GM19240 (cell line): ENCODE data around the gene SPRR5.

Source experiments
- DNase-seq: peaks from one replicate; pipeline ENCODE4 v3.0.0; 2011; ENCODE audit warnings: low spot score; ENCODE audit not compliant: insufficient read length

Gene SPRR5

DNA sequence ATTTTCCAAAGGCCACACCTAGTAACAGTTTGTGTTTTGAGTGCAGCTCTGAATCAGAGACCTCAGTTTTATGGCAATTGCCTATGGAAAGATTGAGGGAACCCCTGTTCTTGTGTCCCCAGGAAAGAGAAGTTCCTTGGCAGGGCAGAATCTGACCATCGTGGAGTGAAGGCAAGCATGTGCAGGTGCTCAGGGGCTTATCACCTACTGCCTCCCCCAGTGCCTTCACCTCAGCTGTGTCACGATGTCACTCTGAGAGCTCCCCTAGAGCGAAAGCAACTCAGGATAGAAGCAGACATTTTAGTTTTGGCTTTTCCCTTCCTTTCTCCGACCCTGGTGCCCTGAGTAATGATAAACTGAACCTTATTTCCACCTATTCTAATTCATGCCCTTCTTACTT, 35.1 kb downstream of the SPRR5 start:
- DNase-seq = no peak

DNA sequence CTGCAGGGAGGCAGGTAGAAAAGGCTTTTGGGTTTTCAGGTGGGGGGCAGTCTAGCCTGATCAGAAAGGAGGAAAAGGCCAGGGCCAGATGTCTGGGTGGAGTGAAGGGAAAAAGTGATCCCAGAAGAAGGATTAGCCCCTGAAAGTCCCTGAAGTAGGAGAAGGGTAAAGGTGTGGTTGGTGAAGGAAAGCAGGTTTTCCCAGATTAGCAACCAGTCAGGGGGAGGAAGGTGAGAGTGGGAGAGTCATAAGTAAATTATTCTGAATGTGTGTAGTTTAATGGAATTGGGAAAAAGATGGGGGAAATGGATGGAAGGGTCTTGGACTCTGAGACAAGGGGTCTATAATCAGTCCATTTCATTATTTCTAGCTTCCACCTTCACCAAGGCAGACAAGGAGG, 36.2 kb downstream of the SPRR5 start:
- no peak for DNase-seq

DNA sequence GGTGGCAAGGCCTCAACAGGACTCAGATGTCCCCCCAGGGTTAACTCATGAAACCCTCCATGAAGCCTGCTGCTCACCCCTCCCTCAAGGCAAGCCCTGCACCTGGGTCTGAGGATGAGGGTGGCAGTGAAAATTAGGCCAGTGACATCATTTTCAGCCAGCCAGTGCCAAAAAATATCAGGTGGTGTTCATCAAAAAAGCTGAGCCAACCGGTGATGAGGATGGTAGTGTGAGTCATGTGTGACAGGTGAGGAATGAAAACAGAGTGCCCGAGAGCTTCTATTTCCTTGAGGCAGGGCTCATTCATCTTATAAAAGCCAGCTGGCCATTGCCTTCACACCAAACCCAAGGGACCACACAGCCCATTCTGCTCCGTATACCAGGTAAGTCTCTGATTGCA, 36.7 kb downstream of the SPRR5 start, which contains the start of gene SPRR1A:
Gene SPRR1A, plus strand, starts transcription at position 339 of the 400 bp plus-strand sequence. CDS start 1,150 bp downstream, outside the sequence.
- no peak for DNase-seq

DNA sequence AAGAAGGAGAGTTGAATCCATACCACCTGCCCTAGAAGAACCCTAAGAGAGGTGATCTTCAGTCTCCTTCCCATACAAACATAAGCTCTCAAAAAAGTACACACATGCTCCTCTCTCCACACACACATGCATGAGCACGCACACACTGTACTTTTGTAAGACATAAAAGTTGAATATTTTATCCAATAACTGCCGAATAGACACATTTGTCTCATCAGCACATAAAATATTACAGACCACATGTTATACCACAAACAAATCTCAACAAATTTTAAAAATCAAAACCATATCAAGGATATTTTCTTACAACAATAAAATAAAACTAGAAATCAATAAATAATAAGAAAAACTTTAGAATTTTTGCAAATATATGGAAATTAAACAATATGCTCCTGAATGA, 39.6 kb downstream of the SPRR5 start:
- no peak for DNase-seq

DNA sequence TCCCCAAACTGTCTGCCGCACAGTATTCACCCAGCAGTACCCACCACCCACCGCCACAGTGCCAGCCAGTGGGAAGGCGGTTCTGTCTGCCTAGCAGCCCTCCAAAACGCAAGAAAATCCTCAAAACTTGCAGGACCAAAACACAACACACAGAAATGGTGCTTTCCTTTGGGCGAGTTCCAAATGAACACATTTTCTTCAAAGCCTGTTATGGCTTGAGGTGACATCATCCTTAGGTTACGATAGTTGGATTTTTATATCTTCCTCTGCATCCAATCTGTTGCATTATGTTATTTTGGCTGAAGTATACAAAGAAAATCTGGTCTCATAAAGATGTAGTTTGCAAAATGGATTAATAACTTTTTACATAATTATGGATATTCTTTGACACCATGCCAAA, 46.2 kb downstream of the SPRR5 start:
- no peak for DNase-seq

DNA sequence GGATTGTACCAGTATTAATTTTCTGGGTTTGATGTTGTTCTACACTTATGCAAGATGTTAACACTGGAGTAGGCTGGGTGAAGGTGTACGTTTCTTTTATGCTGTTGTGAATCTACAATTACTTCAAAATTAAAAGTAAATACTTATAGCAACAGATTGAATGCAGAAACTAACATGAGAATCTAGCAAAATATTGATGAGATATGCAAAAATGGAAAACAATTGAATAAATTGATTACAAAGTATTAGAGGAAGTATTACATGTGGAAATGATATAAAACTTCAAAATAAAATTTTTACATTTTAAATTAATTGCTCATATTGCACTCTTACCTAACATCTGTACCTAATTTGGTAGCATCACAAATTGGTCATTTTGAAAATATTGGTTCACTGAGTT, 48.8 kb downstream of the SPRR5 start:
- no peak for DNase-seq

DNA sequence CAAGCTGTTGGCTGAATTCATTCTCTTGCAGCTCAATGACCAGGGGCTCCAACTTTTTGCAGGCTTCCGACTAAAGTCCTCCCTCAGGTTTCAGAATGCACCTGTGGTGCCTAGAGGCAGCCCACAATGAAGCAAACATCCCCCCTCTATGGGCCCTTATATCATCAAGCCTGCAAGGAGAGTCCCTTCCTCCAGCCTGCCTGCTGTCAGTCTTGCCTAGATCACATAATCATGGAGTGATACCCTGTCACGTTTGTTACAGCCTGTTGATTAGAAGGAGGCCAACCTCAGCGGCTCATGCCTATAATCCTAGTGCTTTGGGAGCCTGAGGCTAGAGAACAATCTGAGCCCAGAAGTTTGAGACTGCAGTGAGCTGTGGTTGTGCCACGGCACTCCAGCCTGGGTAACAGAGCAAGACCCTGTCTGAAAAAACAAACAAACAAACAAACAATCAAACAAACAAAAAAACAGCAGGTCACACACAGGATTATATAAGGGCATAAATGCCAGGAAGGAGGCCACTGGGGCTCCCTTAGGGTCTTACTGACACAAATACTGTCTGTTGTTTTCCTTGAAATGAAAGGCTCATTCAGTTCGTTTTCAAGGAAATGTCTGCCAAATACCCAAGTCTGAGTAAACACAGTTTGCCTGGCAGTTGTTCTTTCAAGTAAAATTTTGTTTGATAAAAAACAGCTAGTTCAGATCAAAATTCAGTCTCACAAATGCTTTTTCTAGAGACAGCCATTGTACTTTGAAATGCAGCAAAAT, 49.8 kb downstream of the SPRR5 start:
- no peak for DNase-seq

DNA sequence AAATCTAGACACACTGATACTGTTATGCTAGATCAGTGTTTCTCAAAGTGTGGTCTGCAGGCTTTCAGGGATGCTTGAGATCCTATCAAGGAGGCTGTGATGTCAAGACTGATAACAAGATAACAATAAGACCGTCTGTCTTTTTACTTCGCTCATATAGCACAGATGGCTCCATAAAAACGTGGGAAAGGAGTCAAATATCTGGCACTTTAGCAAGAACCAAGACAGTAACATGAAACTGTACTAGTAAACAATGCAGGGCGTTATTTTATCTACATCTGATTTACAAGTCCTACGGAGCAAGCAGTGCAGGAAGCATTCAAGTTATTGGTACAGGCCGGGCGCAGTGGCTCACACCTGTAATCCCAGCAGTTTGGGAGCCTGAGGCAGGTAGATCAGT, 50.9 kb downstream of the SPRR5 start:
- no peak for DNase-seq

DNA sequence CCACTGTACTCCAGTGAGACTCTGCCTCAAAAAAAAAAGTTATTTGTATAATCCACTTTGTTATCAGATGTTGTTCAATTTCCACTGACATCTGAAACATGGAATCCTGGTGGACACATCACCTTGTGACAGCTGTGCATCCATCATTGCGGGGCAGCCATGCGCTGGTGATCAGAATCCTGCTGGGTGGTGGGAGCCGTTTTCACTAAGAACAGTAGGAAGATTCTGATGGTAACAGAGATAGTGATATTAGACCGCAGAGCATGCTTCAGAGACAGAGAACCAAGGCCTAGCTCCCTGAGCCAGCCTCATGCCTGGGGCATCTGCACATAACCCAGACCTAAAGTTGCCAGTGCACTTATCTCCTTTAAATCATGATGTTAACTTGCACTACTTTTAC, 51.5 kb downstream of the SPRR5 start:
- DNase-seq = no peak
